Ovary (tissue), 10 donors: ENCODE data around the gene LTK. TPM values are rescaled to one million over a fixed set of nuclear protein-coding genes. Genes with fewer than 3 reads are reported as not detected.

Source experiments
- DNase-seq, 5 donors: peaks; one replicate each; pipeline ENCODE4 v3.0.0-alpha.2; 2019 to 2020
- H3K27ac ChIP-seq, 2 donors: fragments of 200-600 bp; one replicate each; pipeline versions ENCODE4 v1.5.1 to v1.8.0; 2019 to 2022
- H3K27me3 ChIP-seq: fragments of 200-600 bp; one replicate; pipeline ENCODE4 v1.8.0; 2022
- H3K36me3 ChIP-seq: fragments of 200-600 bp; sonication (generic); one replicate; pipeline ENCODE4 v1.5.1; 2019
- H3K4me1 ChIP-seq: one replicate; pipeline ENCODE4 v1.8.1; 2013; ENCODE audit warnings: mild to moderate bottlenecking, moderate library complexity; ENCODE audit not compliant: insufficient read depth
- H3K4me3 ChIP-seq: fragments of 200-600 bp; sonication (generic); one replicate; pipeline ENCODE4 v1.5.1; 2017
- H3K9me3 ChIP-seq, 2 donors: fragments of 200-600 bp in 1 of 2; sonication (generic) in 1 of 2; one replicate each; pipeline versions ENCODE4 v1.5.1 to v1.8.1; 2013 to 2019; ENCODE audit warnings: mild to moderate bottlenecking in 1 of 2, moderate library complexity in 1 of 2
- EP300 ChIP-seq: sonication (generic); formaldehyde crosslinking; IDR thresholded peaks from one replicate; pipeline ENCODE4 v1.6.1; 2017; ENCODE audit warnings: antibody characterized with exemption
- POLR2A ChIP-seq: fragments of 450-650 bp; IDR thresholded peaks from one replicate; pipeline ENCODE4 v1.6.1; 2017; ENCODE audit warnings: antibody characterized with exemption, mild to moderate bottlenecking, moderate library complexity
- WGBS, 3 donors: extraction: QIAGEN DNeasy Blood & Tissue Kit in 1 of 3; methylation state at CpG; one replicate each; pipeline versions ENCODE4 v1.1.5 to v1.1.7; 2013 to 2017; 5-methylcytosine and 5-hydroxymethylcytosine counted together
- intact Hi-C, 4 donors: fragments of 100-400 bp; cut with DNase I; formaldehyde crosslinking; loops; one replicate each; pipeline versions ENCODE4 v1.11.0 to v1.15.1; 2022 to 2023
- long read RNA-seq, 3 donors: library from polyadenylated mRNA in 2 of 3; unstranded in 2 of 3; transcript quantifications; one replicate each; pipeline ENCODE4 v2.0.0 and lab custom pipeline, GENCODE V29; 2021 to 2026
- polyA plus RNA-seq, 2 donors: library from polyadenylated mRNA; stranded (reverse); fragments of 200-250 nt in 1 of 2; fragments of 350-450 nt in 1 of 2; fragmentation: Illumina TruSeq in 1 of 2; extraction: RNeasy Lipid Tissue Mini Kit (QIAGEN cat#74804) in 1 of 2; gene quantifications; one replicate each; pipeline ENCODE4 v1.2.3, GENCODE V29; 2013 to 2014
- total RNA-seq, 7 donors: library from RNA; depleted of rRNA in 2 of 7; stranded (reverse); fragments of >200 nt in 2 of 7; fragmentation: NEBNext Ultra II Directional in 3 of 7; extraction: Animal tissue kit (Norgen Biotek cat#: 25700) in 3 of 7; gene quantifications; one replicate each; pipeline versions ENCODE4 v1.1.0 to v1.2.4, GENCODE V29; 2016 to 2023
- TF ChIP-seq, protein P1 (sequence below), 3 donors: fragments of 450-650 bp in 2 of 3; fragments of 200-600 bp in 1 of 3; IDR thresholded peaks; one replicate each; pipeline versions ENCODE4 v1.5.1 to v1.8.0; 2016 to 2022; ENCODE audit warnings: antibody characterized with exemption in 3 of 3, mild to moderate bottlenecking in 1 of 3
- donor health status: DM: no; HTN: no; CAD: no; lungs with moderate emphysema.
- donor health status: DM: no; HTN: no; CAD: no.
- donor health status: Bipolar disorder and iron deficiency.
- donor health status: DM: yes; HTN: yes; CAD: no.
- donor health status: DM: no; HTN: no; CAD: no.
- donor health status: DM: yes; HTN: yes; CAD: no.

The LTK gene
- total RNA-seq (under 1 TPM in 4 of 7 donors, not detected in 3; 0.17 to 0.46 (median 0.30) TPM), polyA plus RNA-seq (under 1 TPM in 1 of 2 donors, not detected in 1; 0.23 TPM)
- long read RNA-seq, donor 1: 0 reads
- long read RNA-seq, donor 2, partial matches to known transcripts: 0 of 1 reads
- long read RNA-seq, donor 2, other reads (novel, unspliced or antisense): 0 of 1 reads
- long read RNA-seq, donor 3: 0 reads

DNA sequence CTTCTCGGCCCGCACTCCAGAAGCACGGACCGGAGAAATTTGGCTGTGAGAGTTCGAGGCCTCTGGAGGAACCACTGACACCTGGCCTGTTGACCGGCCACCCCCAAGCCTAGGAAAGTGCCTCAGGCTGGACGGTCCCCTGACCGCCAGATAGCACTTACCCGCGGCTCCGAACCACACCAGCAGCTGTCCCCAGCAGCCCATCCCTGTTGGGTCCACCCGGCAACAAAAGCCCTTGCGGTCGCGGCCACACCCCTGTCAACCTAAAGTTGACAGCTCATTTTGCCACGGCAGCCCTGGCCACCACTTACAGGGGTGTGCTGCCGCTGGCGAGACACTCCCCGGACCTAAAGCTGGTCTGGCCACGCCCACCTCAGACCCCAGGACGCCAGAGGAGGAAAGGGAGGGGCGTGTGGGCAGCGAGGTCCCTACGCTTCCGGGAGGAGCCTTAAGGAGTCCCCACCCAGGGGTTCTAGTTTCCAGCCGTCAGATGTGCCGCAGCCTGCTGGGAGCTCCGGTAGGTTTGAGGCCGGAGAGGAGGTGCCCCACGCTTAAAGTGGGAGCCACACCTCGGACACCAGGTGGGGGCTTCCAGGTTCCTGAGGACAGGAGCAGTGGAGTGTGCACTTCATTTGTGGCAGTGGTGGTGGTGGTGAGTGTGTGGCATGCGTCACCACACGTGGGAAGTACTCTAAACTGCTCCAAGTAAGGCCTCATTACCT lies at the start of gene LTK:
Gene LTK (minus strand): TSS at position 322 of the 722 bp plus-strand sequence. CDS start 118 bp downstream, at position 204.
- Histone ChIP-seq H3K4me1 (peaks cover 20% of the 10 kb centered on the region), H3K27me3 (no peaks in the 10 kb centered on the region), H3K9me3 (no peaks in the 10 kb centered on the region), H3K36me3 (no peaks in the 10 kb centered on the region), H3K27ac (no peak within 1 kb of the TSS), H3K4me3 (peak within 1 kb of the TSS; percentile 4)
- intact Hi-C loops: no loop called here
- DNase-seq: no peak
- WGBS, 3 donors: 6 to 9% (median 7%) methylated on average over 30 to 33 of the region's 33 CpGs
- TF ChIP-seq, protein P1, sequence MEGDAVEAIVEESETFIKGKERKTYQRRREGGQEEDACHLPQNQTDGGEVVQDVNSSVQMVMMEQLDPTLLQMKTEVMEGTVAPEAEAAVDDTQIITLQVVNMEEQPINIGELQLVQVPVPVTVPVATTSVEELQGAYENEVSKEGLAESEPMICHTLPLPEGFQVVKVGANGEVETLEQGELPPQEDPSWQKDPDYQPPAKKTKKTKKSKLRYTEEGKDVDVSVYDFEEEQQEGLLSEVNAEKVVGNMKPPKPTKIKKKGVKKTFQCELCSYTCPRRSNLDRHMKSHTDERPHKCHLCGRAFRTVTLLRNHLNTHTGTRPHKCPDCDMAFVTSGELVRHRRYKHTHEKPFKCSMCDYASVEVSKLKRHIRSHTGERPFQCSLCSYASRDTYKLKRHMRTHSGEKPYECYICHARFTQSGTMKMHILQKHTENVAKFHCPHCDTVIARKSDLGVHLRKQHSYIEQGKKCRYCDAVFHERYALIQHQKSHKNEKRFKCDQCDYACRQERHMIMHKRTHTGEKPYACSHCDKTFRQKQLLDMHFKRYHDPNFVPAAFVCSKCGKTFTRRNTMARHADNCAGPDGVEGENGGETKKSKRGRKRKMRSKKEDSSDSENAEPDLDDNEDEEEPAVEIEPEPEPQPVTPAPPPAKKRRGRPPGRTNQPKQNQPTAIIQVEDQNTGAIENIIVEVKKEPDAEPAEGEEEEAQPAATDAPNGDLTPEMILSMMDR (IDR thresholded peaks at IDR 0.05): no peak
- no peak for TF ChIP-seq POLR2A
- no peak for TF ChIP-seq EP300

DNA sequence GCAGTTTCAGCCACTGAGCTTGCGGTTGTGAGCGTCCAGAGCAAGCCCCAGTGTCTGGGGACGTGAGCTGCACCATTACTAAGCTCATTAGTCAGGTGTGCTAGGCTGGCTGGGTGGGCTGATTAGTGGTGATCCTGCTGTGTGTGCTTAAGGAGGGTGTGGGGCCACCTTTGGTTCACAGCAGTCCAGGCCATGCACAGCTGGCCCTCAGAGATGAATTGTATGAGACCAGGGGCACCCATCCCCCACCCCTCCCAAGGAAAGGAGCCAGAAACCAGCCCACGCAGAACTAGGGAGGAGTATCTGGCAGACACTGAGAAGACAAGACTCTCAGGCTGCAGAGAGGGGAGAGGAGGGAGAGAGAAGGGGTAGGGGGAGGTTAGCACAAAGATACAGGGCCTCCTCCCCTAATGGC lies 49.2 kb upstream of the LTK start:
- H3K36me3 ChIP-seq: no peaks in the 10 kb centered on the region
- H3K27ac ChIP-seq: peak overlapping the region; percentile 80 to 83
- peak; percentile 88 to 95 (median 91) for DNase-seq
- TF ChIP-seq POLR2A: no peak
- TF ChIP-seq, protein P1 (IDR thresholded peaks at IDR 0.05): no peak
- no peak for TF ChIP-seq EP300
- H3K4me3 ChIP-seq: no peak overlapping the region
- peaks cover 37% of the 10 kb centered on the region for H3K4me1 ChIP-seq
- no peaks in the 10 kb centered on the region for H3K9me3 ChIP-seq
- H3K27me3 ChIP-seq: no peaks in the 10 kb centered on the region
- WGBS, 3 donors: 24 to 35% (median 29%) methylated on average over 4 of the region's 4 CpGs
- intact Hi-C loops: no loop called here

DNA sequence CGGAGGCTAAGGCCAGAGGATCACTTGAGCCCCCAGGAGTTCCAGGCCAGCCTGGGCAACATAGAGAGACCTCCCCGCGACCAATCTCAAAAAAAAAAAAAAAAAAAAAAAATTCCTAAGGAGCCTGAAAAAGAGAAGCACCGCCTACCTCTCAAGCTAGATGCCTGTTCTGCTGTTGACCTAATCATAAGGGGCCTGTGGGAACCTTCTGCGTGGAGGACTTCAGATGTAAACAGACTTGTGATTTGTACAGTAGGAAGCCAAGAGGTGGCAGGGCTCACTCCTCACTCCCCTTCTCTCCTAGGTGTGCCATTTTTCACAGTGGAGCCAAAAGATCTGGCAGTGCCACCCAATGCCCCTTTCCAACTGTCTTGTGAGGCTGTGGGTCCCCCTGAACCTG lies 48.6 kb upstream of the LTK start:
- intact Hi-C loops: no loop called here
- Histone ChIP-seq H3K27ac (peak overlapping the region; percentile 76 to 83), H3K4me1 (peaks cover 38% of the 10 kb centered on the region), H3K4me3 (no peak overlapping the region), H3K36me3 (no peaks in the 10 kb centered on the region), H3K9me3 (no peaks in the 10 kb centered on the region), H3K27me3 (no peaks in the 10 kb centered on the region)
- no peak for DNase-seq
- 15 to 19% (median 18%) methylated on average over 5 of the region's 5 CpGs for WGBS, 3 donors
- TF ChIP-seq, protein P1 (IDR thresholded peaks at IDR 0.05): no peak
- TF ChIP-seq POLR2A: no peak
- TF ChIP-seq EP300: no peak

DNA sequence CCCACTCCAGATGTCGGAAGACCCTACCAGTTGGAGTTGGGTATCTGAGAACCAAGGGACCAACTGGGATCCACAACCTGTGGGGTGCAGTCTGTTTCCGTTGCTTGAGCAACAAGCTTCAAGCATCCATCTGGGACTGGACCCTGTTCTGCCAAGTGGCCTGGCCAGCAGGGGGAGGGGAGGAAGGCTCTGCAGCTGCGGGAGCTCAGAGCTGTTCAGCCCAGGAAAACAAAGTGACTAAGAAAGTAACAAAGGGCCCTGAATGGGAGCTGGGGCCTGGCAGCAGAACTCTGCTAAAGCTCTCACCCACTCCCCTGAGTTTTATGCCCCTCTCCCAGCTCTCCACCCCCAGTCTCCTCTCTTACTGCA lies 48.1 kb upstream of the LTK start:
- TF ChIP-seq, protein P1 (IDR thresholded peaks at IDR 0.05): peak in 2 of 3 donors; percentile 47 to 52
- no peak for TF ChIP-seq POLR2A
- peaks cover 38% of the 10 kb centered on the region for H3K4me1 ChIP-seq
- H3K27me3 ChIP-seq: no peaks in the 10 kb centered on the region
- H3K36me3 ChIP-seq: no peaks in the 10 kb centered on the region
- H3K4me3 ChIP-seq: no peak overlapping the region
- WGBS, 3 donors: 14 to 25% (median 21%) methylated on average over 2 to 3 of the region's 3 CpGs
- peak; percentile 86 to 91 (median 89) for DNase-seq
- H3K27ac ChIP-seq: peak overlapping the region; percentile 76 to 83
- H3K9me3 ChIP-seq: no peaks in the 10 kb centered on the region
- intact Hi-C loops: no loop called here
